OCI-LY1 (cell line): ENCODE measurements around the gene NEURL1B.

Experiments used
- H2AFZ ChIP-seq: fragments of 200-600 bp; sonication (generic), shearing (Covaris generic); 2 replicates; pipeline ENCODE4 v1.6.0; 2014; ENCODE audit warnings: antibody characterized with exemption, mild to moderate bottlenecking, low read length
- H3F3A ChIP-seq: fragments of 200-600 bp; sonication (generic), shearing (Covaris generic); 2 replicates; pipeline ENCODE4 v1.6.0; 2014; ENCODE audit warnings: mild to moderate bottlenecking, antibody characterized with exemption, low read length, moderate library complexity; ENCODE audit not compliant: insufficient read depth
- H3K27ac ChIP-seq: fragments of 200-600 bp; sonication (generic); 2 replicates; pipeline ENCODE4 v1.5.1; 2014; ENCODE audit warnings: low read length, mixed run types, mild to moderate bottlenecking, low read depth; ENCODE audit not compliant: poor library complexity, severe bottlenecking
- H3K27me3 ChIP-seq: fragments of 200-600 bp; sonication (generic); 2 replicates; pipeline ENCODE4 v1.6.0; 2014; ENCODE audit warnings: antibody characterized with exemption, mild to moderate bottlenecking, low read length, moderate library complexity; ENCODE audit not compliant: insufficient read depth
- H3K36me3 ChIP-seq: fragments of 200-600 bp; sonication (generic); 2 replicates; pipeline ENCODE4 v1.6.1; 2014; ENCODE audit warnings: mild to moderate bottlenecking, antibody characterized with exemption, low read length, moderate library complexity, mixed read lengths; ENCODE audit not compliant: insufficient read depth
- H3K4me1 ChIP-seq: fragments of 200-600 bp; sonication (generic); 2 replicates; pipeline ENCODE4 v1.5.1; 2014; ENCODE audit warnings: mild to moderate bottlenecking, low read length, moderate library complexity; ENCODE audit not compliant: insufficient read depth, severe bottlenecking
- H3K4me2 ChIP-seq: fragments of 200-600 bp; sonication (generic), shearing (Covaris generic); 2 replicates; pipeline ENCODE4 v1.6.1; 2014; ENCODE audit warnings: low read length
- H3K4me3 ChIP-seq: fragments of 200-600 bp; sonication (generic); 2 replicates; pipeline ENCODE4 v1.5.1; 2014; ENCODE audit warnings: low read length, low read depth, mild to moderate bottlenecking, mixed read lengths; ENCODE audit not compliant: poor library complexity, severe bottlenecking
- H3K79me2 ChIP-seq: fragments of 200-600 bp; shearing (Covaris generic); 2 replicates; pipeline ENCODE4 v1.6.1; 2016; ENCODE audit warnings: mixed run types, low read length, mixed read lengths; ENCODE audit not compliant: insufficient read depth
- H3K9ac ChIP-seq: fragments of 200-600 bp; sonication (generic), shearing (Covaris generic); 2 replicates; pipeline ENCODE4 v1.6.1; 2014; ENCODE audit warnings: mild to moderate bottlenecking, low read length, mixed read lengths
- H3K9me2 ChIP-seq: fragments of 200-600 bp; sonication (generic), shearing (Covaris generic); 2 replicates; pipeline ENCODE4 v1.6.1; 2014; ENCODE audit warnings: low read depth, mild to moderate bottlenecking, low read length, mixed read lengths
- H3K9me3 ChIP-seq: fragments of 200-600 bp; shearing (Covaris generic); 2 replicates; pipeline ENCODE4 v1.6.1; 2014; ENCODE audit warnings: low read length, mixed read lengths
- H4K20me1 ChIP-seq: fragments of 200-600 bp; sonication (generic), shearing (Covaris generic); 2 replicates; pipeline ENCODE4 v1.6.0; 2016; ENCODE audit warnings: mild to moderate bottlenecking, low read length; ENCODE audit not compliant: insufficient read depth
- CTCF ChIP-seq: fragments of 200-600 bp; sonication (generic), shearing (Covaris generic); IDR thresholded peaks from 2 replicates; pipeline ENCODE4 v1.5.1; 2017; ENCODE audit warnings: mild to moderate bottlenecking, antibody characterized with exemption, low read length, moderate library complexity, mixed read lengths
- EZH2 ChIP-seq: fragments of 200-600 bp; sonication (generic), shearing (Covaris generic); IDR thresholded peaks from 2 replicates; pipeline ENCODE4 v1.8.0; 2017; ENCODE audit warnings: borderline replicate concordance, mixed run types, mild to moderate bottlenecking, antibody characterized with exemption, low read length, moderate library complexity, mixed read lengths

NEURL1B gene

GRCh38 chr5:172635038-172635437 lies 6.0 kb upstream of the NEURL1B start:
- no peak overlapping the region for H2AFZ ChIP-seq
- 0 out of 2 replicates have a peak, but pooled peaks cover 5% of the 10 kb centered on the region for H3K27me3 ChIP-seq
- no peak overlapping the region for H3K4me2 ChIP-seq
- no peaks in the 10 kb centered on the region for H3K4me1 ChIP-seq
- H3K4me3 ChIP-seq: no peak overlapping the region
- no peaks in the 10 kb centered on the region for H3K36me3 ChIP-seq
- TF ChIP-seq EZH2 (no peak), CTCF (no peak)
- H3K9ac ChIP-seq: no peak overlapping the region
- no peaks in the 10 kb centered on the region for H3F3A ChIP-seq
- no peak overlapping the region for H3K27ac ChIP-seq
- H3K9me3 ChIP-seq: no peaks in the 10 kb centered on the region
- H3K9me2 ChIP-seq: no peaks in the 10 kb centered on the region
- no peaks in the 10 kb centered on the region for H4K20me1 ChIP-seq
- no peaks in the 10 kb centered on the region for H3K79me2 ChIP-seq

DNA sequence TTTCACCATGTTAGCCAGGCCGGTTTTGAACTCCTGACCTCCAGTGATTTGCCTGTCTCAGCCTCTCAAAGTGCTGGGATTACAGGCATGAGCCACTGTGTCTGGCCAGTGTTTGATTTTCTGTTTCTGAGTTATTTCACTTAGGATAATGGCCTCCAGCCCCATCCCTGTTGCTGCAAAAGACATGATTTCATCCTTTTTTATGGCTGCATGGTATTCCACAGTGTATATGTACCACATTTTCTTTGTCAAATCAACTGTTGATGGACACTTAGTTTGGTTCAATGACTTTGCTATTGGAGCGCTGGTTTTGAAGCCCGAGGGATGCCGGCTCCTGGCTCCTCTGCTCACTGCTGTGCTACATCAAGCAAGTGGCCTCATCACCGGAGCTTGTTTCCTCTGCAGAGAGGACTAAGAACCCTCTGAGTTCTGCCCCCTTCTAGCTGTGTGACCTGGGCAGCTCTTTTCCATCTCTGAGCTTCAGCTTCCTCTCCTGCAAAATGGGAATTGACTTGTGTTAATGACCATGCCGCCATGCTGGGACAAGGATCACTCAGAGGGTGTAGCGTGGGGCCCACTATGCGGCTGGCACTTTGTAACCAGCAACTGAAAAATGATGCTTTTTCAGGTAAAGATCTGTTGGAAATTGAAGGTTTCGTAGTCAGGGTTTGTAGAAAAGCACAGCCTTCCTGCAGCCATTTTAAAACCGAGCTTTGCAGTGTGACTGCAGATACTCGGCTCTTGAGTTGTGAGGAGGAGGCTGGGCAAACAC lies 4.6 kb upstream of the NEURL1B start:
- Histone ChIP-seq H3K9me2 (no peaks in the 10 kb centered on the region), H3F3A (no peaks in the 10 kb centered on the region), H3K9me3 (no peaks in the 10 kb centered on the region), H2AFZ (no peak overlapping the region), H3K4me1 (peaks cover 4% of the 10 kb centered on the region), H4K20me1 (no peaks in the 10 kb centered on the region), H3K9ac (no peak overlapping the region), H3K4me3 (no peak overlapping the region), H3K27ac (no peak overlapping the region), H3K4me2 (no peak overlapping the region), H3K79me2 (no peaks in the 10 kb centered on the region), H3K27me3 (peaks cover 5% of the 10 kb centered on the region; the same call in 1 of the 2 replicates), H3K36me3 (no peaks in the 10 kb centered on the region)
- no peak for TF ChIP-seq CTCF
- TF ChIP-seq EZH2: no peak

- Histone ChIP-seq H3K9me2 (no peaks in the 10 kb centered on the region), H3K27ac (no peak overlapping the region), H3K4me1 (peaks cover 4% of the 10 kb centered on the region), H3K9me3 (no peaks in the 10 kb centered on the region), H3K4me2 (no peak overlapping the region), H3K27me3 (peaks cover 5% of the 10 kb centered on the region; the same call in 1 of the 2 replicates), H4K20me1 (no peaks in the 10 kb centered on the region), H3K36me3 (no peaks in the 10 kb centered on the region), H3K4me3 (no peak overlapping the region), H3F3A (no peaks in the 10 kb centered on the region), H3K9ac (no peak overlapping the region), H2AFZ (no peak overlapping the region), H3K79me2 (no peaks in the 10 kb centered on the region)
- TF ChIP-seq EZH2: no peak
- TF ChIP-seq CTCF: no peak
Measured at GRCh38 chr5:172637110-172637580, 3.9 kb upstream of the NEURL1B start.
